HG02610 (cell line): ENCODE measurements around the gene MT1H.
"Not testable (repeated sequence)": the region's sequence is repeated elsewhere in the genome, so short reads cannot be mapped to it uniquely, and the experiment has no call there.

Experiments used
- ATAC-seq: cut with Tn5 transposase; IDR thresholded peaks from one replicate; pipeline ENCODE4 v1.9.1; 2021; ENCODE audit warnings: mild to moderate bottlenecking, moderate library complexity; ENCODE audit not compliant: unreplicated experiment

Gene MT1H

DNA sequence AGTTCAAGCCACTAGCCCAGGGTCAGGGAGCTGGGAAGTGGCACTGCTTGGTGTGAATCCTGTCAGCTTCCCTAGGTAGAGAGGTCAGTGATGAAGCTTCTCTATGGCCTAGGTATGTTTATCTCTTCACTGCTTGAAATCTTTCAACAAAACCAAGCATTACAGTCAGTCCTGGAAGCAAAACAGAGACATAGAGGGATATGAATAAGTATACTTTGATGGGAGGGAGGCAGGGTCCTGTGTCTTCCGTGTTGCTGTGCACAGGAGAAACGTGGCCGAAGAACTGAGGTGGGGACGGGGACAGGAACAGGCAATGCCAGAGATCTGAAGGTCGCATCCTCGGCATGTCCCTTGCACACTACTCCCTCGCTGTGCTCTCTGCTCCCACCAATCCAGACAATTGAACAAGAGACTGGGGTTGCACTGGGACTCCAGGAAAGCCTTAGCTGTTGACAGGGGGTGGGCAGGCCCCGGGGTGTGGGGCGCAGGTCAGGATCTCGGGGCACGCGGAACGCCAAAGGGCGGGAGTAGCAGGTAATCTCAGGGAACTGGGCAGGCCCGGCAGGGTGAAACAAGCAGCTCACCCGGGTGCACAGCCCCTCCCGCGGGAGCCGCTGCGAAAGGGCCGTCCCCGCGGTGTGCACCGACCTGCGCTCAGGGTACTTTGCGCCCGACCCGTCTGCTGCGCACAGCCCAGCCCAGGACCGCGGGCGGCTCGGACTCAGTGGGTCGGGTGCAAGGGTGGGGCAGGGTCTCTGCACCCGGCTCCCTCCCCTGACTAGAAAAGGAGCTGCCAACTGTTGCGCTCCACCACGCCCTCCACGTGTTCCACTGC lies at the start of gene MT1H:
Gene MT1H, plus strand, starts transcription at position 810 of the 835 bp plus-strand sequence. CDS start 71 bp downstream, outside the sequence.
- ATAC-seq = no peak

- no peak for ATAC-seq
Measured at GRCh38 chr16:56620339-56620897, 49.2 kb upstream of the MT1H start.

- not testable (repeated sequence) for ATAC-seq
Measured at GRCh38 chr16:56621665-56622445, 47.8 kb upstream of the MT1H start.

DNA sequence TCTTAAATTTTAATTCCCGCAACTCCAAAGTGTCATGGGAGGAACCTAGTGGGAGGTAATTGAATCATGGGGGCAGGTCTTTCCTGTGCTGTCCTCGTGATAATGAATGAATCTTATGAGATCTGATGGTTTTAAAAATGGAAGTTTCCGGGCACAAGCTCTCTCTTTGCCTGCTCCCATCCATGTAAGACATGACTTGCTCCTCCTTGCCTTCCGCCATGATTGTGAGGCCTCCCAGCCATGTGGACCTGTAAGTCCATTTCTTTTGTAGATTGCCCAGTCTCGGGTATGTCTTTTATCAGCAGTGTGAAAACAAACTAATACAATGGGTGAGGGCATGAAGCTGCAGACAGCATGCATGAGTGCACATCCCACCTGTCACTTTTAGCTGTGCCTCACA lies 46.4 kb upstream of the MT1H start:
- ATAC-seq = not testable (repeated sequence)

GRCh38 chr16:56623637-56624036 lies 46.0 kb upstream of the MT1H start:
- ATAC-seq = no peak

- peak; percentile 38 for ATAC-seq
Measured at GRCh38 chr16:56625140-56625942, 44.3 kb upstream of the MT1H start, which contains the start of gene MT1E. TSS of gene MT1E (plus strand) at chr16:56625781. CDS start at chr16:56625852, 71 bp downstream.

DNA sequence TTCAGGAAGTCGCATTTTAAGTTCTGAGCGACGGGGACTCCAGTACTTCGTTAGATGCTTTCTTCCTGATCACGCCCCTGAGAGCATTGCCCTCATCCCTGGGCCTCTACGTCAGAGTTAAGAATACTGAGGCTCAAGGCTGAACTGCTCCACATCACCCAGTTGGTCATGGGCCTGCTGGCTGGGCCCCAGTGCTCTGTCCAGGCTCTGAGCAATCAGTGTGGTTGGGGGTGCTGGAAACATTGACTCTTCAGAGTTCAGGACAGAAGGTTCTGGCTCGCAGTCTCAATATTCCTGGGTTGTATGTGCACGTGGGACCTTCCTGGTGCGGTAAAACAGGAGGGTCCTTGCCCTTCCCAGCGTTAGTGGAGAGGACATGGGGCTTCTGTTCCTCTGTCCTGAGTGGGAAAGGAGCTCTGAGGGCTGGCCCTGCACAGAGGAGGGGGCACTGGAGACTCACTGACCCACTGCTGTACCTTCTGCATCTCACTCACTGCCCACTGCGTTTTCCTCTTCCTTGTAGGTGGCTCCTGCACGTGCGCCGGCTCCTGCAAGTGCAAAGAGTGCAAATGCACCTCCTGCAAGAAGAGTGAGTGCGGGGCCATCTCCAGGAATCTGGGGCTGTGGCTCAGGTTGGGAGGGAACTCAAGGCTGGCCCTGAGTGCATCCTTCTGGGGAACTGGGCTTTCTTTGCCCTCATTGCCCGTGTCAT lies 43.5 kb upstream of the MT1H start:
- ATAC-seq = no peak

- no peak for ATAC-seq
Measured at GRCh38 chr16:56626685-56627084, 42.9 kb upstream of the MT1H start.

- no peak for ATAC-seq
Measured at GRCh38 chr16:56628486-56629350, 40.9 kb upstream of the MT1H start.

GRCh38 chr16:56629531-56629930 lies 40.1 kb upstream of the MT1H start:
- ATAC-seq = no peak

DNA sequence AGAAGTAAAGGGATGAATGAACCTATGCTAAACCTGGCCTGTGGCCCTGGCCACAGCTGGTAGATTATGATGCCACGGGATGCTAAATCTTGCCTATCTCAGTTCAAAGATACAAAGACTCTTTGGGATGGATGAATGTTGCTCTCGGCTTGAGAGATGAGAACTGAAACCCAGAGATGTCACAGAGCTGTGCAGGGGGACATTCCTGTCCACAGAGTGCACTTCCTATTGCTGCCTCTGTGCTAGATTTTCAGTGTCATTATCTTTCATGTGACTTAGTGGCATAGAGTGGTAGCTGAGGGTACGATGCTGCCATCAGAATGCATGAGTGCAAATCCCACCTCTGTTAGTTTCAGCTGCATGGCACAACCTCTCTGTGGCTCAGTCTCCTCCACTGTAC lies 39.5 kb upstream of the MT1H start:
- peak; percentile 89 for ATAC-seq

DNA sequence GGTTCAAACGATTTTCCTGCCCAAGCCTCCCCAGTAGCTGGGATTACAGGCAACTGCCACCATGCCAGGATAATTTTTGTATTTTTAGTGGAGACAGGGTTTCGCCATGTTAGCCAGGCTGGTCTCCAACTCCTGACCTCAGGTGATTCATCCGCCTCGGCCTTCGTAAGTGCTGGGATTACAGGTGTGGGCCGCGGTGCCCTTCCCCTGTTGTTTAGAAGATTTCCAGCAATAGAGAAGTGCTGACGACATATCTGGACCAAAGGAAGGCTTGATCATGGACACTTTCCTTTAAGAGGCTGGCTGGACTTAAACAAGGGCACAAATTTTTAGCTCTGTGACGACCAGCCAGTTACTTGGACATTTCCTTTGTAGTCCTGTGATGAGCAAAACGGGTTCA lies 38.4 kb upstream of the MT1H start:
- ATAC-seq = no peak

GRCh38 chr16:56631832-56632155 lies 37.8 kb upstream of the MT1H start:
- ATAC-seq = no peak

DNA sequence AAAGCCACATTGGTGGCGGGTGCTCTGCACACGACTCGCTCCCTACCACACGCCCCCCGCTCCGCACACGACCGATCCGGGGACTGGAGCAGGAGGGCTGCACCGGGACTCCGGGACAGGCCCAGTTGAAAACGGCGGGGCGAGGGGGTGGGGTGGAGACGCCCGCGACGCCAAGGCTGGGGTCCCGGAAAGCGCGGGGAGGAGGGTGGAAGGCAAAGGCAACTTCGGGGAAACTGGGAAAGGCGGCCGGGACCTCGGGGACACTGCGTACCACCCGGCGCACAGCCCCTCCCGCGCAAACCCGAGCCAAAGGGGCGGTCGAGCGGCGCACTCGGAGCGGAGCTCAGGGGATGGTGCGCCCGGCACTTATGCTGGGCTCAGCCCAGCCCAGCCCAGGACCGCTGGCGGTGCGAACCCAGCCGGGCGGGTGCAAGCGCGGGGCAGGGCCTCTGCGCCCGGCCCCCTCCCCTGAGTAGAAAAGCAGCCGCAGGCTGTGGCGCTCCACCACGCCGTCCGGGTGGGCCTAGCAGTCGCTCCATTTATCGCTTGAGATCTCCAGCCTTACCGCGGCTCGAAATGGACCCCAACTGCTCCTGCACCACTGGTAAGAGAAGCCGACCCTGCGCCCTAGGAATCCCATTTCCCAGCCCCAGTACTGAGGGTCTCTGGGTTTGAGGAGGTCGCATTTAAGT lies 37.3 kb upstream of the MT1H start, which contains the start of gene MT1M:
Gene MT1M, plus strand, starts transcription at position 504 of the 692 bp plus-strand sequence. Its CDS starts 73 bp downstream, at position 577.
- ATAC-seq = no peak

- no peak for ATAC-seq
Measured at GRCh38 chr16:56632848-56633365, 36.7 kb upstream of the MT1H start.

DNA sequence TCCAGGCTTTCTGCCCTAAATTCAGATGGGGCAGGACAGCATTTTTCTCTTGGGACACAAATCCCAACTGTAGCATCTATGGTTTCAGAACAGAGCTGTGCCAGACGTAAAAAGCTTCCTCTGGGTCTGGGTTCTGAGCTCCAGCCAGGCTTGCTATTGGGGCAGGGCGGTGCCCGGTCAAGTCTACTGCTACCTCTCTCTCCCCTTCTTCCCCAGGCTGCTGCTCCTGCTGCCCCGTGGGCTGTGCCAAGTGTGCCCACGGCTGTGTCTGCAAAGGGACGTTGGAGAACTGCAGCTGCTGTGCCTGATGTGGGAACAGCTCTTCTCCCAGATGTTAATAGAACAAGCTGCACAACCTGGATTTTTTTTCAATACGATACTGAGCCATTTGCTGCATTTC lies 36.1 kb upstream of the MT1H start:
- no peak for ATAC-seq

- ATAC-seq = no peak
Measured at GRCh38 chr16:56634715-56635440, 34.7 kb upstream of the MT1H start.
